GM23248 (cell line): ENCODE results near the gene KIFC3. TPM values are rescaled to one million over a fixed set of nuclear protein-coding genes. Genes with fewer than 3 reads are reported as not detected.

Experiments
- DNase-seq: peaks from one replicate; pipeline ENCODE4 v3.0.0-alpha.2; 2015
- H2AFZ ChIP-seq: fragments of 200-600 bp; sonication (generic); 2 replicates; pipeline ENCODE4 v1.6.1; 2016; ENCODE audit warnings: antibody characterized with exemption
- H3F3A ChIP-seq: fragments of 200-600 bp; sonication (generic); 2 replicates; pipeline ENCODE4 v1.6.1; 2016; ENCODE audit warnings: mild to moderate bottlenecking, antibody characterized with exemption, mixed run types; ENCODE audit not compliant: insufficient read depth
- H3K27ac ChIP-seq: fragments of 200-600 bp; sonication (generic); 2 replicates; pipeline ENCODE4 v1.5.1; 2016; ENCODE audit warnings: mild to moderate bottlenecking
- H3K27me3 ChIP-seq: fragments of 200-600 bp; sonication (generic); replicated peaks from 2 replicates; pipeline ENCODE4 v1.6.1; 2016; ENCODE audit warnings: mild to moderate bottlenecking; ENCODE audit not compliant: insufficient read depth
- H3K36me3 ChIP-seq: fragments of 200-600 bp; sonication (generic); 2 replicates; pipeline ENCODE4 v1.6.1; 2016; ENCODE audit warnings: low read depth, mild to moderate bottlenecking
- H3K4me1 ChIP-seq: fragments of 200-600 bp; sonication (generic); 2 replicates; pipeline ENCODE4 v1.6.1; 2016; ENCODE audit warnings: mild to moderate bottlenecking; ENCODE audit not compliant: insufficient read depth
- H3K4me2 ChIP-seq: fragments of 200-600 bp; sonication (generic); one replicate; pipeline ENCODE4 v1.6.1; 2016; ENCODE audit warnings: mild to moderate bottlenecking; ENCODE audit not compliant: unreplicated experiment
- H3K4me3 ChIP-seq: fragments of 200-600 bp; sonication (generic); 2 replicates; pipeline ENCODE4 v1.5.1; 2016; ENCODE audit warnings: mild to moderate bottlenecking
- H3K79me2 ChIP-seq: fragments of 200-600 bp; sonication (generic); 2 replicates; pipeline ENCODE4 v1.6.1; 2016; ENCODE audit warnings: mild to moderate bottlenecking; ENCODE audit not compliant: insufficient read depth
- H3K9ac ChIP-seq: fragments of 200-600 bp; sonication (generic); 2 replicates; pipeline ENCODE4 v1.6.1; 2016; ENCODE audit warnings: mild to moderate bottlenecking
- H3K9me2 ChIP-seq: fragments of 200-600 bp; sonication (generic); 2 replicates; pipeline ENCODE4 v1.6.1; 2016; ENCODE audit warnings: mixed run types, mild to moderate bottlenecking, moderate library complexity; ENCODE audit not compliant: insufficient read depth
- H3K9me3 ChIP-seq: fragments of 200-600 bp; sonication (generic); one replicate; pipeline ENCODE4 v1.6.1; 2017; ENCODE audit warnings: low read depth
- H4K20me1 ChIP-seq: fragments of 200-600 bp; sonication (generic); 2 replicates; pipeline ENCODE4 v1.6.0; 2016; ENCODE audit not compliant: insufficient read depth
- EZH2 ChIP-seq: fragments of 200-600 bp; sonication (generic); IDR thresholded peaks from 2 replicates; pipeline ENCODE4 v1.6.1; 2018; ENCODE audit warnings: antibody characterized with exemption, mild to moderate bottlenecking; ENCODE audit not compliant: insufficient read depth, poor library complexity, severe bottlenecking
- EZH2phosphoT487 ChIP-seq: fragments of 200-600 bp; sonication (generic); IDR thresholded peaks from 2 replicates; pipeline ENCODE4 v1.6.1; 2018; ENCODE audit warnings: antibody characterized with exemption, moderate library complexity, mild to moderate bottlenecking, low read depth; ENCODE audit not compliant: insufficient read depth
- WGBS, 2 experiments: methylation state at CpG; one replicate each; pipeline ENCODE4 v1.1.6; 2015 to 2017; ENCODE audit warnings: low lambda C conversion rate in 2 of 2, low coverage in 1 of 2; ENCODE audit errors: missing lambda C conversion rate in 2 of 2; 5-methylcytosine and 5-hydroxymethylcytosine counted together
- in situ Hi-C: fragments of 300-500 bp; cut with MboI; formaldehyde crosslinking; loops from 2 replicates; pipeline ENCODE4 v1.15.0; 2020
- polyA plus RNA-seq: library from polyadenylated mRNA; unstranded; fragments of >200 nt; fragmentation: Nextera tagmentation; extraction: Ambion mirVana; gene quantifications from 2 replicates; pipeline ENCODE4 v1.2.1, GENCODE V29; 2016
- total RNA-seq: library from RNA; depleted of rRNA; stranded (reverse); fragments of >200 nt; shearing (Covaris generic); gene quantifications from 2 replicates; pipeline ENCODE4 v1.2.3, GENCODE V29; 2014

KIFC3 gene
- total and polyA plus RNA-seq, 2 experiments from 2014 or later = 27.0 to 65.3 TPM

- Histone ChIP-seq H3K79me2 (peaks cover 54% of the 10 kb centered on the region), H3K9me3 (no peaks in the 10 kb centered on the region), H3K27ac (peak overlapping the region; percentile 74; the same call in 1 of the 2 replicates), H2AFZ (no peak overlapping the region), H3K4me1 (peaks cover 25% of the 10 kb centered on the region), H3K27me3 (no peaks in the 10 kb centered on the region), H4K20me1 (no peaks in the 10 kb centered on the region), H3K4me3 (peak overlapping the region; percentile 85), H3K9ac (peak overlapping the region; percentile 89; the same call in 1 of the 2 replicates), H3F3A (0 out of 2 replicates have a peak, but pooled peaks cover 8% of the 10 kb centered on the region), H3K36me3 (0 out of 2 replicates have a peak, but pooled peaks cover 4% of the 10 kb centered on the region), H3K4me2 (peak overlapping the region; percentile 81), H3K9me2 (no peaks in the 10 kb centered on the region)
- WGBS, 2 experiments = 81 to 83% methylated on average over 12 of the region's 12 CpGs
- no peak for DNase-seq
- in situ Hi-C loops = no loop called here
- no peak for TF ChIP-seq EZH2
- no peak for TF ChIP-seq EZH2phosphoT487
Observed at GRCh38 chr16:57800200-57801097, 1.8 kb downstream of the KIFC3 start.

DNA sequence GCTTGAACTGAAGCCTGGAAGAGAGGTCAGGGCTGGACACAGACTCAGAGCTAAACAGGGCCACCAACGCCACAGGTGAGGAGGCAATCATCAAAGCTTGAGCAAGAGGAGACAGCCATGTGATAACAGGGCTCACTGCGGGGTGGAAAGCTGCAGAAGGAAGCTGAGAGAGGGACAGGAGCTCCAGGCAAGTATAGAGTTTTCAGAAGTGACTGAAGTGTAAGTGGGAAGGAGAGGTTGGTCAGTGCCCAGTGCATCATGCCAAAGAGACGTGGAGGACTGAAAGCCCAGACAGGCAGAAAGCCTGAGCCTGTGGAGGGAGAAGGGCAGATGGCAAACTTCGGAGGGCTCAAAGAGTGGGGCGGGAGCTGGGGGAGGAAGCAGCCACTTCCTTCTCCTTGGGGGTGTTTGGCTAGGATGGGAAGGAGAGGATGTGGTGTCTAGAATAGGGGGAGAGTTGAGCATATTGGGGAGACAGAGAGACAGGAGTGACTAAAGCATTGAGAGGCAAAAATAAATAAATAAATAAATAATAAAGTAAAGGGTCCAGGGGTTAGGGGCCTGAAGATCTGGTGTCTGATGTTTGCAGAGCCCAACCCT lies 2.6 kb downstream of the KIFC3 start:
- Histone ChIP-seq H3K4me2 (no peak overlapping the region), H3K27ac (no peak overlapping the region), H3K36me3 (0 out of 2 replicates have a peak, but pooled peaks cover 4% of the 10 kb centered on the region), H3K4me1 (peaks cover 25% of the 10 kb centered on the region), H3F3A (0 out of 2 replicates have a peak, but pooled peaks cover 8% of the 10 kb centered on the region), H3K9me2 (no peaks in the 10 kb centered on the region), H4K20me1 (no peaks in the 10 kb centered on the region), H3K79me2 (peaks cover 54% of the 10 kb centered on the region), H3K9ac (no peak overlapping the region), H2AFZ (no peak overlapping the region), H3K9me3 (no peaks in the 10 kb centered on the region), H3K27me3 (no peaks in the 10 kb centered on the region), H3K4me3 (no peak overlapping the region)
- no peak for DNase-seq
- TF ChIP-seq EZH2 = no peak
- TF ChIP-seq EZH2phosphoT487 = no peak
- in situ Hi-C loops = no loop called here
- WGBS, 2 experiments = 72 to 74% methylated on average over 5 of the region's 5 CpGs

GRCh38 chr16:57798953-57799599 lies 3.2 kb downstream of the KIFC3 start:
- Histone ChIP-seq H3F3A (0 out of 2 replicates have a peak, but pooled peaks cover 5% of the 10 kb centered on the region), H2AFZ (no peak overlapping the region), H3K27ac (no peak overlapping the region), H3K4me2 (no peak overlapping the region), H4K20me1 (no peaks in the 10 kb centered on the region), H3K4me1 (peaks cover 21% of the 10 kb centered on the region), H3K9me2 (no peaks in the 10 kb centered on the region), H3K4me3 (no peak overlapping the region), H3K9me3 (no peaks in the 10 kb centered on the region), H3K36me3 (0 out of 2 replicates have a peak, but pooled peaks cover 6% of the 10 kb centered on the region), H3K27me3 (no peaks in the 10 kb centered on the region), H3K9ac (no peak overlapping the region), H3K79me2 (peaks cover 54% of the 10 kb centered on the region)
- WGBS, 2 experiments = 75 to 82% methylated on average over 6 of the region's 6 CpGs
- in situ Hi-C loops = no loop called here
- no peak for TF ChIP-seq EZH2phosphoT487
- TF ChIP-seq EZH2 = no peak
- no peak for DNase-seq

- in situ Hi-C loops = no loop called here
- Histone ChIP-seq H4K20me1 (no peaks in the 10 kb centered on the region), H3K27me3 (no peaks in the 10 kb centered on the region), H3F3A (no peaks in the 10 kb centered on the region), H3K36me3 (peaks cover 9% of the 10 kb centered on the region; the same call in 1 of the 2 replicates), H3K9ac (no peak overlapping the region), H3K9me2 (no peaks in the 10 kb centered on the region), H3K9me3 (no peaks in the 10 kb centered on the region), H3K27ac (no peak overlapping the region), H3K4me2 (no peak overlapping the region), H2AFZ (no peak overlapping the region), H3K4me1 (peaks cover 16% of the 10 kb centered on the region; the same call in 1 of the 2 replicates), H3K79me2 (peaks cover 54% of the 10 kb centered on the region), H3K4me3 (no peak overlapping the region)
- TF ChIP-seq EZH2phosphoT487 (no peak), EZH2 (no peak)
- 95 to 97% methylated on average over 16 of the region's 16 CpGs for WGBS, 2 experiments
- DNase-seq = no peak
Observed at GRCh38 chr16:57798267-57798810, 4.0 kb downstream of the KIFC3 start.
